Right ventricle myocardium inferior (tissue), 1 donor: ENCODE data around the gene CYREN. TPM values are rescaled to one million over a fixed set of nuclear protein-coding genes. Genes with fewer than 3 reads are reported as not detected.
"Not testable (repeated sequence)": the region's sequence is repeated elsewhere in the genome, so short reads cannot be mapped to it uniquely, and the experiment has no call there.

Experiments
- ATAC-seq: fragments of 200-7000 bp; cut with Tn5 transposase; one replicate; pipeline ENCODE4 v1.9.1; 2020; ENCODE audit warnings: mild to moderate bottlenecking, moderate library complexity
- DNase-seq: peaks from one replicate; pipeline ENCODE4 v3.0.0; 2021; ENCODE audit errors: missing footprints
- intact Hi-C: fragments of 100-400 bp; cut with DNase I; formaldehyde crosslinking; loops from one replicate; pipeline ENCODE4 v1.11.0; 2022
- microRNA-seq: library from miRNA; unstranded; fragments of <30 nt; microRNA quantifications from one replicate; pipeline ENCODE4 v1.2.0, GENCODE V29; 2020
- total RNA-seq: library from RNA; stranded (reverse); fragmentation: NEBNext Ultra II Directional; extraction: Animal tissue kit (Norgen Biotek cat#: 25700); gene quantifications from one replicate; pipeline ENCODE4 v1.2.1, GENCODE V29; 2021
- donor health status: DM: no; HTN: yes; CAD: no; lungs with severe emphysema.

The CYREN gene
- total RNA-seq, 1 donor from 2014 or later = 22.5 TPM

- DNase-seq (peak; percentile 66), ATAC-seq (peak; percentile 71)
- intact Hi-C loops = loop anchor here (1.0 to 2.0 kb wide), 2 partner anchors 10 to 161 kb away; partner anchors contain the start of gene AGBL3
Measured at GRCh38 chr7:135147899-135148721, 22.4 kb downstream of the CYREN start, which contains the start of gene TMEM140. Gene TMEM140 (plus strand): TSS chr7:135148072. CDS start chr7:135164442, 16,370 bp downstream.

GRCh38 chr7:135147341-135147898 lies 23.1 kb downstream of the CYREN start:
- ATAC-seq (peak; percentile 74), DNase-seq (peak; percentile 39)
- intact Hi-C loops = loop anchor here (2.0 kb wide), 1 partner anchor 161 kb away; the partner anchor contains the start of gene AGBL3

DNA sequence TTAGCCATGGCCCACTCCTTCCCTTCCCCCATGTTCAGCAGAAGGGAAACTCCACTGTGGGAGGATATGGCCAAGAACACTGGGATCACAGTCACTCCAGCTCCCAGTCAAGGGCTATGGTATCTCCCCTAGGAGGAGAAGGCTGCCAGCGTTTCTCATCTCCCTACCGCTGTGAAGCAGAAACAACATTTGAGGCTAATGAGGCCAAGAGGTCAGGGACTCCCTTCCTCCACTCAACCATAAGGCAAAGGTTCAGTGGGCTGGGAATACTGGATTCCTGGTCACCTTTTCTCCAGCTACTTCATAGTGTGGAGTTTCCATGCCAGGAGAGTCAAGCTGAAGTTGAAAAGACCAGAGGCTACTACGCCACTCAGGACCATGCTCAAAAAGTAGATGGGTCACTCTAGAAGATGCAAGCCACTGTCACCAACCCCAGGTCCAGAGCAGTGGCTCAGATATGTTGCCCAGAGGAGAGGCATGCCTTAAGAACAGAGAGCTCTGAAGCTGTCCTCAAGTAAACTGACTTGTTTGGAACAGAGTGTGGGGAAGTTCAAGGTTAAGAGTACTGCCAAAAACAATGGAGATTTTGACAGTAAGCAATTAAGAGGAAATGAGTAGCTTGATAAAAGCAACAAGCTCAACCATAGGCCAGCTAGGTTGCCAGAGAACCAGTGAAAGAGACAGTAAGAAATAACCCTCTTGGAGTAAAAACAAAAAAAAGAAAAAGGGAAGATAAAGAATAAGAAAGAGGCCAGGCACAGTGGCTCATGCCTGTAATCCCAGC lies 26.4 kb downstream of the CYREN start:
- intact Hi-C loops = no loop called here
- no peak for DNase-seq
- ATAC-seq = peak; percentile 18

DNA sequence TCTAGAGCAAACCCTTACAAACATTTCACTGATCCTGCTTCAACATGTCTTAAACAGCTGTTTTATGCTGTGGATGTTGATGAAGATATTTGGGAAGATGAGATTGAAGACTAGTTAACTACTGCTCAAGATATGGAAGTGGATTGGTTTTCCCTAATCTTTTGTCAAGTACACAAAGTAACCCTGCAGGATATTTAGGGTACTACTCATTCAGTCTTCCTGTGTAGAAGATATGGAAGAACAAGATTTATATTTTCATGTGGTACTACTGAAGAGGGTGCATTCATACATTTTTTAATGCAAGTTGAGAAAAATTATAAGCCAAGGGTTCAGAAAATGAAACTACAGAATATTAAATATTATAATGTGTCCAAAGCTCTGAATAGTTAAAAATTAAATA lies 40.9 kb downstream of the CYREN start:
- DNase-seq = no peak
- intact Hi-C loops = no loop called here
- no peak for ATAC-seq

DNA sequence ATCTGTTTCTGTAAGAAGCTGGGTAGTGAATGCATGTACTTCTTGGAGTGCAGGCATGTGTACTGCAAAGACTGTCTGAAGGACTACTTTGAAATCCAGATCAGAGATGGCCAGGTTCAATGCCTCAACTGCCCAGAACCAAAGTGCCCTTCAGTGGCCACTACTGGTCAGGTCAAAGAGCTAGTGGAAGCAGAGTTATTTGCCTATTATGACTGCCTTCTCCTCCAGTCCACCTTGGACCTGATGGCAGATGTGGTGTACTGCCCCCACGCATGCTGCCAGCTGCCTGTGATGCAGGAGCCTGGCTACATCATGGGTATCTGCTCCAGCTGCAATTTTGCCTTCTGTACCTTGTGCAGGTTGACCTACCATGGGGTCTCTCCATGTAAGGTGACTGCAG lies 41.6 kb downstream of the CYREN start:
- no peak for ATAC-seq
- intact Hi-C loops = no loop called here

DNA sequence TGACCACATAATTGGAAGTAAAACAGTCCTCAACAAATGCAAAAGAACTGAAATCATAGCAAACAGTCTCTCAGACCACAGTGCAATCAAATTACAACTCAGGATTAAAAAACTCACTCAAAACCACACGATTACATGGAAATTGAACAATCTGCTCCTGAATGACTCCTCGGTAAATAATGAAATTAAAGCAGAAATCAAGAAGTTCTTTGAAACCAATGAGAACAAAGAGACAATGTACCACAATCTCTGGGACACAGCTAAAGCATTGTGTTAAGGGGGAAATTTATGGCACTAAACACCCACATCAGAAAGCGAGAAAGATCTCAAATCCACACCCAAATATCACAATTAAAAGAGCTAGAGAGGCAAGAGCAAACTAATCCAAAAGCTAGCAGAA lies 45.9 kb downstream of the CYREN start:
- ATAC-seq, intact Hi-C loops, DNase-seq: not testable (repeated sequence)

More for the DNA sequence above, 41.6 kb downstream of the CYREN start:
- no peak for DNase-seq

DNA sequence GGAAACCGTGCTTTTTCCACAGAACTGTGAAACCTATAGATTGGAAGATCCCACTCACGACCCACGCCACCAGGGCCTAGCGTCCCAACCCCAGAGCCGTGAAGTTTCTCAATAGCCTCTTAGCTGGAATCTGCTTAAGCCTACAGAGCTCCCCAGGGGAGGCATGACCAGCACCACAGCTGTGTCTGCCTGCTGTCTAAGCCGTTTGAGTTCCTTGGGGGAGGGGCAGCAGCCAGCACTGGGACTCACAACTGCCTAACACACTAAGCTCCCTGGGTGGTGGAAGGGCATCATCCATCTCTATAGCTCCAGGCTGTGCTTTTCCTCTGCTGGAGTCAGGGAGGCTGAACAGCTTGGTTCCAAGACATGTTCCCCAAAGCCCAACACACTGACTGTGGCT lies 48.6 kb downstream of the CYREN start:
- intact Hi-C loops = no loop called here
- DNase-seq (no peak), ATAC-seq (no peak)

- no peak for DNase-seq
- intact Hi-C loops = loop anchor here (10.0 kb wide), 1 partner anchor 102 kb away; no protein-coding TSS in a partner anchor
- ATAC-seq = no peak
Measured at GRCh38 chr7:135117096-135117495, 53.4 kb downstream of the CYREN start.

Small RNA genes within 50 kb of the gene (microRNA-seq; reads per million reads assigned to microRNA genes)
- not detected for gene MIR6509

Other genes with a start within 250 kb of the CYREN start
- gene AGBL3, start 184.2 kb downstream of the CYREN start, total RNA-seq = 2.2 TPM
- gene TMEM140, start 22.6 kb downstream of the CYREN start, total RNA-seq = 24.3 TPM
- 3.8 TPM for gene WDR91, start 40.8 kb upstream of the CYREN start, total RNA-seq
- not detected for gene STRA8, start 63.1 kb upstream of the CYREN start, total RNA-seq